ENCODE measurements around the gene DIPK2A.

Gene DIPK2A, protein sequence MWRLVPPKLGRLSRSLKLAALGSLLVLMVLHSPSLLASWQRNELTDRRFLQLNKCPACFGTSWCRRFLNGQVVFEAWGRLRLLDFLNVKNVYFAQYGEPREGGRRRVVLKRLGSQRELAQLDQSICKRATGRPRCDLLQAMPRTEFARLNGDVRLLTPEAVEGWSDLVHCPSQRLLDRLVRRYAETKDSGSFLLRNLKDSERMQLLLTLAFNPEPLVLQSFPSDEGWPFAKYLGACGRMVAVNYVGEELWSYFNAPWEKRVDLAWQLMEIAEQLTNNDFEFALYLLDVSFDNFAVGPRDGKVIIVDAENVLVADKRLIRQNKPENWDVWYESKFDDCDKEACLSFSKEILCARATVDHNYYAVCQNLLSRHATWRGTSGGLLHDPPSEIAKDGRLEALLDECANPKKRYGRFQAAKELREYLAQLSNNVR

DNA sequence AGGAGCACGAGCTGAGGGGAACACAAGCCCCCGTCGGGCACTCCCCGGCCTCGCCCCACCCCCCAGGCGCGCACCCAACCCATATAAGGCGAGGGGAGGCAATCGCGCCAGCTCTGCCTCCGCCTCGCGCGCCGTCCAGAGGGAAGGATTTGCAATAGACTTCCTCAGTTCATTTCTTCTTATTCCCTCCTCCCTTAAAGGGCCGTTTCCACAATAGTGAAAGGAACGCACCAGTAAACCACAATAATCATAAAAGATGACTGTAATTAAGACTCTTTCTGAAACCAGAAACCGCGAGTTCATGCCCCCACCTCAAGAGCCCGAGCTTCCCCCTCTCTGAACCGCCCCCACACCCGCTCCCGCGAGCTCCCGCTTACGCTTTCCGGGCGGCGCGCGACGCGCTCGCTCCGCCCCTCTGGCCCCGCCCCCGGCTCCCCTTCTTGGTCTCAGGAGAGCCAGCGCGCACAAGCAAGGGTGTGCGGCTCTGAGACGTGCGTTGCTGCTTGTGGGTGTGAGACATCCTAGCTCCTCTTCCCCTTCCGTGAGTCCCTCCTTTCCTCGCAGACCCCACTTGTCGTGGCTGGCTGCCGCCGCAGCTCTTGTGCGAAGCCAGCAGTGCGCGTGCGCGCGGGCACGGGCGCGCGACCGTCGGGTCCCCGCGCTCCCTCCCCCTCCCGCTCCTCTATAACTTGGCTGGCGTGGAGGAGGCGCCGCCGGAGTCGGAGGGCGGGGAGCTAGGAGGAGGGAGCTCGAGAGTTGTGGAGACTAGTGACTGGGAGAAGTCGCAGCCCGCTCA, at the start of gene DIPK2A:
TSS of gene DIPK2A (plus strand) at position 465 of the 796 bp plus-strand sequence. CDS start 510 bp downstream, outside the sequence.
- DNase-seq = peak; percentile 96

DNA sequence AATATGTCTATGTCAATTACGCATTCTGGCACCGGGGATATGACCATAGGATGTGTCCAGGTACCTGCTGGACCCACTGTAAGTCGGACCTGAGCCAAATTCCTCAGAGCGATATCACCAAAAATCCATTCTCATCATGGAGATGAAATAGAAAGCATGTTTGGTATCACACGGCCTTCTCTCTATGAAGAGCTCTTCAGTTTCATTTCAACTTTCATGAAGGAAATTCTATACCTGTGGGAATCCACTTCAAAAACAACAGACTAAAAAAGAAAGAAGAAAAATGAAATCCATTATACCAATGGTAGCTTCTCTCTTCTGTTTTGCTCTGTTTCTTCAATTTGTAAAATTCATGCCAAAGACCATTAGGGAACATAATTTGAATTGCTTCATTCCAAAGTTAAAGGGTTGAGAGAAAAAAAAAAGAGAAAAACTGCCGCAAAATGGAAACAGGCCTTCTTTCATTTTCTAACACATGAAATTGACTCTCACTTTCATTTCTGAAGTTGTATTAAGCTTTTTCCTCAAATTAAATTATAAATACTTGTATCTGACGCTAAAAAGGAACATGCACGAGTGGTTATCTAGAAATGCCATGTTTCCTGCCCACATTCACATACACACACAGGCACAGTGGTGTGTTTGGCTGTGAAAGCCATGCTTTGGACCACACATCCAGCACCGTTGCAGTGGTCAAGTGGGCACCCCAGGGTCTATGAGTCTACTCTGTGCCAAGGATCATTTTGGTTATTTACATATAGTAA, 46.9 kb upstream of the DIPK2A start:
- DNase-seq = no peak

DNA sequence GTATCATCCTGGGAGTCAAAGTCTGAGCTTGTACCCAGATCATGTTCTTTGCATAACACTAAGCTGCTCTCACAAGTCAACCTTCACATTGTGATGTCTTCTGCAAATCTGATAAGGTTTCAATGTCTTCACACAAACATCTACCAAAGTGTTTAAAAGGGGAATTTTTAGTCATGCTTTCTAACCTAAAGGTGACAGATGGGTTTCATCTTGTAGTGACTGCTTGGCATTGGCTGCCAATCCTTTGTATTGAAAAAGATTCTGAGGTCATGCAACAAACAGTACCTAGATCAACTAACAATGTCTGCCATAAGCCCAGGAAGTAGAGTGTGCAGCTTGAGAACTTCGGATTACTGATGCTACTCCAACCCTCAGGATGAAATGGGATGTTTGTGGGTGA, 43.6 kb upstream of the DIPK2A start:
- no peak for DNase-seq

DNA sequence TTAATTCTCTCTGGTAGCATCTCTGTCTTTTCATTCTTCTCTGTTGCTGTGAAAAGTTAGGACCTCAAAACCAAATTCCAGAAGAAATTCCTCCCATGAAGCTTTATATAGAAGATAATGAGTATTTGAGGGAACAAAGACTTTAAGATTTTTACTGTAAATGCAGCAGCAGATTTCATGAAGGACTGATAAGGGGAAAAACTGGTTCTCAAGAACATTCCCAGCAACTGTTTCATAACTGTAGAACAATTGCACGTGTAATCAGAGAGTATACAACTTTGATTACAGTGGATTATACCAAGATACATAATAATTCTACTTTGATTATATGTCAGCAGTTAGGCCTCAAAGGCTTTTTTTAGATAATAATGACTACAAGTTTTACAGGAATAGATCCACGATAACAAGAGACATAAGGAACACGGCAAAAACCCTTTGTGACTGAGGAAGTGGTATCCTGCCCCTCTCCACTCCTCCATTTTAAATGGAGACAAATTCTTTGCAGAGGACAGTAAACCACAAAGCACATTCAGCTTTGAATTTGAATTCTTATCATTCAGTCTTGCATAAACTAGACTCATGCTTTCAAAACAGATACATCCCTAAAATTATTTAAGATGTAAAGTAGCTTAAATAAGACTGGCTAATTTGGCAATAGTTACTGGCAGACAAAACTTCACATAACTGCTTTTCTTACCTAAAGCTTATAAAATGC, 42.9 kb upstream of the DIPK2A start:
- no peak for DNase-seq

DNA sequence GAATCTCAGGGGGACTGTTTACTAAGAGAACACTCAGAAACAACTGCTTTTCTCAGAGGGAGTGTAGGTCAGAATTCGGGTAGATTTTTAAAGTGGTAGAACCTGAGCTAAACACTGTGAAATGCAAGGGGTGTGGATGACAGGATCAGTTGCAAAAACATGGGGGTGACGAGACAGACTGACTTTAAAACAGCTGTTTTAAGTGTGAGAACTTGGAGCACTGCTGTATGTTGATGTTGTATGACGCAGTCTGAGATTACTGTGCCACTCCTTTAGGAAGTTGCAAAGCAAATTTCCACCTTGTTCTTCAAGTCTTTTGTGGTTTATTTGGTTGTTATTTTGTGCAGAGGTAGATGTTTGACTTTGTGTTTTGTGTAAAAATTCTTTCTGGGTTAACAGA, 36.8 kb upstream of the DIPK2A start:
- DNase-seq = no peak

DNA sequence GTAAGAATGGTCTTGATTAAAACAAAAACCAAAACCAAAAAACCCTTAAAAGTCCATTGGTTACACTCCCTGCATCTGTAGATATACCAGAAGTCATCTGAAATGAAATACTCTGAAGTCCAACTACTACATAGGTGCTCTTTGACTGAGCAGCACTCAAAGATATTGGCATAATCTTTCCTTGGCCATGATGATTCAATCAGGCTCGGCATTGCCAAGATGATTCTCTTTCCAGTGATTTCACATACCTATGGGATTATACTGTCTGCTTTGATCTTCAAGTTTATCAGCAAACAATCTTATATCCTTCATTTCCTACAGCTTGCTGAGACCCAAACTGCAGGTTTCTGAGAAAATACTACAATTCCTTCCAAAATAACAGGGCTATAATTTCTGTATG, 35.9 kb upstream of the DIPK2A start:
- no peak for DNase-seq

DNA sequence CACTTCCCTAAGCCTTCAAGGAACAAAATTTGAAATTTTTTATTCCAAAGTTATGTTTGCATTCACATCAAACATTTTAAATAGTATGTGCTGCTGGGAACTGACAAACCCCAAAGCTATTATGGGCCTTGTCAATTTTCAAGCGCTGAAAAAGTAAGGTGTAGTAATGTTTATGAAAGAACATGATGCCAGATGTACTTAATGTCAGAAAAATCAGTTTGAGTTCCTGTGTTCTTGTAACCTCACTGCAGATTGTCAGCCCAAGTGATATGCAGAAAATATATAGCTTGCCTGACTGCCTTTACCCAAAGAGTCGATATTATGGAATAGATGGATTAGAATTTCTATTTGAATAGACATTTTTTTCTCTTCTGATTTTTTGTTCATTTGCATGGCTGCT, 20.8 kb upstream of the DIPK2A start:
- no peak for DNase-seq

DNA sequence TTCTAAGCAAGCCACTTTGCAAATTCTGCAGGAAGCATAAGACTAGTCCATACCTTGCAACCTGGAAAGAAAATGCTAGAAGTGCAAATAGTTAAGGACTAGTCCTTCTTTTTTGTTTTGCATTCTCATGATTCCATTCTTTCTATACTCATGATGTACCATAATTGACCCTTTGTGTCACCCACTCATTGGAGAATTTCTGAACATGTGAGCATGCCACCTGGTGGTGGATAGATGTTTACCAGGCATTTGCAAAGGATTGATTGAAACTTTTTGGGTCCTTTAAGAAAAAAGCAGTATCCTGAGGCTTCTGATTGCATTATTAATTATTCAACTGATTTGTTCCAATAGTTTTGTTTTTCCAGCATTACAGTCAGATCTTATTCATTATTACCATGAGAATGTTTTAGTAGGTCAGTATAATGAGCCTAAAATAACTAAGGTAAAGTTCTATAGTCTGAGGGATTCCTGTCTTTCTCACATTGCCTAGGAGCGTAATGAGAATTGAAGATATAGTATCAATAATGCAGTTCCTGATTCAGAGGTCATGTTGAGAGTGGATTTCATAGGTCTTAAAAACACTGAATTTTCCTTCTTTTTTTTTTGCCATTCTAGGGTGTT, 20.2 kb upstream of the DIPK2A start:
- peak; percentile 26 to 33 for DNase-seq

DNA sequence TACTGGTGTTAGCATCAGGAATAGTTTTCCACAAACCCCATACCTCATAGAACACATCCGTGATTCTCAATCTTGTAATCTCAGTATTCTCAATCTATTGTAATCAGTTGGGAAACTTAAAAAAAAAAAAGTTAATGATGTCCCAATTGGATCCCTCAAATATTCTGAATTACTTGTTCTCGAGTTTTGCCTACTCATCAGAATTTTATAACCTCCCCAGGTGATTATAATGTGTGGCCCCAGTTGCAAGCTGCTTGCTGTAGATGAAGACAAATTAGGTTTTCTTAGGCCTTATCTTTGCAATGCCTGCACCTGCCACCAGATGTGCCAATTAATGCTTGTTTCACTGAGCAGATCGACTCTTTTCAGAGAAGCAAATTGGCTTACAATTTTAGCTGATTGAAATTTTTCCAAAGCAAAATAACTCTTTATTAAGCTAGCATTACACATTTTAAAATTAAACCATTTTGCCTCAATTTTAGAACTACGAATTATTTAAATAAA, 19.0 kb upstream of the DIPK2A start:
- no peak for DNase-seq

DNA sequence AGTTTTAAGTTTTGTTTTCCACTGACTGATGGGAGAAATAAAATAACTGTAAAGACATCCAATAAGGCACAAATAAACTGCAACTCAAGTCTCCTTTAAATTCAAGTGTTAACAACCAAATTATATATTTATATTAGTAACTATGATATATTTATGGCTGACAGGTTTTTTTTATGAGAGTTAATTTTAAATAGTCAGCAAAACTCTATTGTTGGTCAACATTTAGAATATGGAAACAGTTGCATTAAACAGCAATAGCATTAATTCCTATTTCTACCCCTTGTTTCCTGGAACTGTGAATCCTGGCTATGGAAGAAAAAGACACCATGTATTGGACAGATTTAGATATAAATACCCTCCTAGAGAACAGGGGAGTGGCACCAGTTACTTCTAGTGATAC, 16.5 kb upstream of the DIPK2A start:
- no peak for DNase-seq

DNA sequence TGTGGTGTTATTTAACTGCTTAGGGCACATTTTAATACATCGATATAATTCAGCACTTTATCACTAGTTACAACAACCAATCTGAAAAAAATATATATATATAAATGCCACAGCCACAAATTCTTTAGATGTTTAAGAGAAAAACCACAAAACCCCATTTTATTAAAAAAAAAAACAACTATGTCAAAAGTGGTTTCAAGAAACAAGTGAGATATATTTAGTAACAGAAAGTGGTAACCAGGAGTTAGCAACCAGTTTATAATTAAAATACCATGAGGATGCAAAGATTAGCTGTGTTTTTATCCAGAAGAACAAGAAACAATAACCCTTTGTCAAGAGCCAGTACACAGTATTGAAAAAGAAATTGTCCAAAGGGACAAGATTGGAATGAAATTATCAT, 14.8 kb upstream of the DIPK2A start:
- DNase-seq = no peak

DNA sequence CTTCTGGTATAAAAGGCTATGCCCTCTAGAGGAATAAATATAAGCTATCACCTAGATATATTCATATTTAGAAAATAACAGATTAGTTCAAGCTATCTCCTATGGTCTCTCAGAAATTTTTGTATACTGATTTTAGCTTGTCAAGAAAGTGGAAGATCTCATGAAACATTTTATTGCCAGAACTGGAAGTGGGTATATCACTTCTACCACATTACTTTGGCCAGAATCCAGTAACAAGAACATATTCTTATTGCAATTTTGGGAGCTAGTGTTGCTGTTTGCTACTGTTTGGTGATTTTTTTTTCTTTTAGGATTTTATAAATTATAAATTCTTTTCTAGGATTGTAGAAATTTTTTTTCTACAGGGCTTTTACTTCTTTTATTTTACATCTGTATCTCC, 14.2 kb upstream of the DIPK2A start:
- DNase-seq = no peak

DNA sequence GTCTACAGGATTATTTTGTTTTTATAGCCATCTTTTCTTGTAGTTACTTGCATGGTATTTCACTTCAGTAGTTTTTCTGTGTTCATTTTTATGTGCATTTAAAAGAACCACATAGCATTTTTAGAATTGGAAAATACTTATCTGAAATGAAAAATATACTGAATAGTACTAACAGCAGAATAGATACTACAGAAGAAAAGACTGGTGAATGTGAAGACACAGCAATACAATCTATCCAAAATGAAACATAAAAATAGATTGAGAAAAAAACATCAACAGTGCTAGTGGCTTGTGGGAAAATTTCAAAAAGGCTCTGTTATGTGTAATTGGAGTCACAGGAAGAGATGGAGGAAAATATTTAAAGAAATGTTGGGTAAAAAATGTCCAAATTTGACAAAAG, 12.7 kb upstream of the DIPK2A start:
- DNase-seq = no peak

DNA sequence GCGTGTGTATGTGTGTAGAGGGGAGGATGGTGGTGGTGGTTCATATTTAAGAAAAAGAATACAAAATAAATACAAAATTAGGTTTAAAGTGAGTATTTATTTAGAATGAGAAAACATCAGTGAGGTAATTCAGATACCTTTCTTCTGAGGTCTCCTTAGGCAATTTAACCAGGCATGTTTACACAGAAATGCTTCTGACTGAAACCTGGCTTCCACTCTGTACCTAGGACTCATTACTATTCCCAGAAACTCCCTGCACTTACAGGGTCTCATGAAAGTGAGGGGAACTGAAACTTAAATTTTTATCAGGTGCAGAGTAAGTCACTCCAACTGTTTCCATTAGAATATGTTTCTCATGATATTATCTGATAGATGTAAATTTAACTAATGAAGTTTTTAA, 10.3 kb upstream of the DIPK2A start:
- no peak for DNase-seq

DNA sequence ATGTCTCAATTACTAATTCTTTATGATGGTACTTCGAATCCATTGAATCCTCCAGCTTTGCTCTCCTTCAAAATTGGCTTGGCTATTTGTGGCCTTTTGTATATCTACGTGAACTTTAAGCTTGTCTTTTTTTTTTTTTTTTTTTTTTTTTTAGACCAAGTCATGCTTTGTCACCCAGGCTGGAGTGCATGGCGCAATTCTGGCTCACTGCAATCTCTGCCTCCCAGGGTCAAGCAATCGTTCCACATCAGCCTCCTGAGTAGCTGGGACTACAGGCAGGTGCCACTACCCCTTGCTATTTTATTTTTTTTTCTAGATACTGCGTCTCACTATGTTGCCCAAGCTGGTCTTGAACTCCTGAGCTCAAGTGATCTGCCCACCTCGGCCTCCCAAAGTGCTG, 7.7 kb upstream of the DIPK2A start:
- no peak for DNase-seq

DNA sequence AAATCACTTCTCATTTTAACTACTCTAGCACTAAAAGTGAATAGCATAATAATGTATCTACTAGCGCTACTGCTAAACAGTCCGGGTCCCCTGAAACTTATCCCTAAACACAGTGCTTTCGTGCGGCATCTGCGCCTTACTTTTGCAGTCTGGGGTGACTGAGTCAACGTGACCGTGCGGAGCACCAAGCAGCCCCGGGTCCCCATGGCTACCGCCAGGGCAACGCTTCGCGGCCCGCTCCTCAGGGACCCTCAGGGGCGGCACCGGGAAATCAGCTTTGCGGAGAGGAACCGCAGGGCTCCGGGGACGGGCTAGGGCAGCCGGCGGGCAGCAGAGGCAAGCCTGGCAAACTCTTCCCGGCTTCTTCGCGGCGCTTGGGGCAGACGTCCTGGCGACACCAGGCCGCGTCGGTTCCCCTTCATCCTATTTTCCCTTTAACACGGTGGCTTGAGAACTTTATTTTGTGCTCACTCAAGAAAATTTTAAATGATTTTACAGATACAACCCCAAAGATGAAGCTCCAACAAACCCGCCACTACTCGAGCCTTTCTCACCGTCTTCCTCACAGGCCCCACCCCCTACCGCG, 757 bp upstream of the DIPK2A start:
- peak; percentile 58 to 64 for DNase-seq

DNA sequence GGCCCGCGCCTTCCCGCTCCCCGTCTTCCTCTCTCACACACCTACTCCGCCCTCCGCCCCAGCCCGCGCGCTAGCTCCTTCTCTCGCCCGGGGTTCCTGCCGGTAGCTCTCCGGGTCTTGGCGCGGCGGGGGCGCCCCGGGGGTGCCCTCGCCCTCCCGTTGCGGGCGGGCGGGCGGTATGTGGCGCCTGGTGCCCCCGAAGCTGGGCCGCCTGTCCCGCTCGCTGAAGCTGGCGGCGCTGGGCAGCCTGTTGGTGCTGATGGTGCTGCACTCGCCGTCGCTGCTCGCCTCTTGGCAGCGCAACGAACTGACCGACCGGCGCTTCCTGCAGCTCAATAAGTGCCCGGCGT, 507 bp downstream of the DIPK2A start:
- peak in 1 of 2 donors; percentile 59 for DNase-seq

DNA sequence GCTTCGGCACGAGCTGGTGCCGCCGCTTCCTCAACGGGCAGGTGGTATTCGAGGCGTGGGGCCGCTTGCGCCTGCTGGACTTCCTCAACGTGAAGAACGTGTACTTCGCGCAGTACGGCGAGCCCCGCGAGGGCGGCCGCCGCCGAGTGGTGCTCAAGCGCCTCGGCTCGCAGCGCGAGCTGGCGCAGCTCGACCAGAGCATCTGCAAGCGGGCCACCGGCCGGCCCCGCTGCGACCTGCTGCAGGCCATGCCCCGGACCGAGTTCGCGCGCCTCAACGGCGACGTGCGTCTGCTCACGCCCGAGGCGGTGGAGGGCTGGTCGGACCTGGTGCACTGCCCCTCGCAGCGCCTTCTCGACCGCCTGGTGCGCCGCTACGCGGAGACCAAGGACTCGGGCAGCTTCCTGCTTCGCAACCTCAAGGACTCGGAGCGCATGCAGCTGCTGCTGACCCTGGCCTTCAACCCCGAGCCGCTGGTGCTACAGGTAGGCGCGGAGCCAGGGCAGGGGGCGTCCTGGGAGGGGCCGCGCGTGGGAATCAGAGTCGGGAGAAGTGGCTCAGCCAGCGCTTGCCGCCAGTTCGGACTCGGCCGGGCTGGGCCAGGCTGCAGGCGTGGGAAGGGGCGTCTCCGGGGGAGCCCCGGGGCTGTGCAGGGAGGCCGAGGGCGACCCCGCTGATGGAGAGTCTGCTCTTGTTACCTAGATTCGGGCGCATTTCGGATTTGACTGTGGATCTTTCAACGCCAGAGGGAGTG, 1.1 kb downstream of the DIPK2A start:
- DNase-seq = peak; percentile 60 to 64

DNA sequence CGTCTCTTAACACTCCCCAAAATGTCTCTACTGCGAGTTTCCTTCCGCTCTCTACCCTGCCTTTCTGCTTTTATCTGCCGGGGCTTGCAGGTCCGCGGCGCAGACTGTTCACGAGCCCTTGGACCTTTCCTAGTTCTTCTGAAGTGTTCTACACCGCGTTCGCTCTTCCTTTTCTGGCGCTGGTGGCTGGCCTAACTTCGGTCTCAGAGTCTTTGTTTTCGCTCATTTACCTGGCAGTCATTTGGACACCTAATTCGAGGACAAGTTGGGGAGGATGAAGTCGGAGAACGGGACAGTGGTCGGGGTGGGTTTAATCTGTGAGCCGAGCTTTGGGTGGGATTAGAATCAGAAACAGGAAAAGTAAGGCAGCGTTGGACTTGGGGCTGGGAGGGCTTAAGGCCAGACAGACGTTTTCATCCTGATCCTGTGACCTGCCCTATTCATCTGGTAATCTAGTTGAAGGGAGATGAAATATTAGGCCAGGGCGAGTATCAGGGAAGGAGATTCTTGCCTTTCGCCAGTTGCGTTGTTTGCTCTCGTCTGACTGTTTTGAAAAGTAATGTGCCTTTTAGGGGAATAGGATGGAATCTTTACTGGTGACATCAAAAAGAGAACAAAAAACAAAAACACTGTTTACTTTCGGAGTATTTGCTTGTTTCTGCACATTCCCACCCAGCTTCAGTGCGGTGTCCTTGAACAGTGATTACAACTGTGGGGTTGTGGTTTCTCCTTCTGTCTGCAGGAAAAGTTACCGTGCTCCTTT, 1.8 kb downstream of the DIPK2A start:
- DNase-seq = peak in 1 of 2 donors; percentile 66

Data from stimulated activated CD4-positive, alpha-beta T cell treated with anti-CD3 and anti-CD28 coated beads, Interleukin-2, amount 100 ng/mL, for 24 hours (primary cell).